ENCODE results near the gene KDM4B.

The KDM4B gene

GRCh38 chr19:5137114-5137513 is 168.2 kb downstream of the KDM4B start:
- no peak for DNase-seq (ENCODE audit: low read depth)
- no peak overlapping the region for H3K4me3 ChIP-seq (replicated peaks; ENCODE audit: low read depth, low read length)
- TF ChIP-seq CTCF (IDR thresholded peaks at IDR 0.05; ENCODE audit: low read length, missing control alignments) = no peak

GRCh38 chr19:5137571-5138124 is 168.7 kb downstream of the KDM4B start:
- no peak for DNase-seq (ENCODE audit: low read depth)
- no peak for TF ChIP-seq CTCF (IDR thresholded peaks at IDR 0.05; ENCODE audit: low read length, missing control alignments)
- no peak overlapping the region for H3K4me3 ChIP-seq (replicated peaks; ENCODE audit: low read depth, low read length)

GRCh38 chr19:5138606-5139582 is 170.0 kb downstream of the KDM4B start:
- TF ChIP-seq CTCF (IDR thresholded peaks at IDR 0.05; ENCODE audit: low read length, missing control alignments) = no peak
- H3K4me3 ChIP-seq (replicated peaks; ENCODE audit: low read depth, low read length) = no peak overlapping the region
- DNase-seq (ENCODE audit: low read depth) = peak; percentile 93

GRCh38 chr19:5139583-5140325 is 170.8 kb downstream of the KDM4B start:
- H3K4me3 ChIP-seq (replicated peaks; ENCODE audit: low read depth, low read length) = no peak overlapping the region
- DNase-seq (ENCODE audit: low read depth) = no peak
- TF ChIP-seq CTCF (IDR thresholded peaks at IDR 0.05; ENCODE audit: low read length, missing control alignments) = no peak

GRCh38 chr19:5141129-5141849 is 172.4 kb downstream of the KDM4B start:
- DNase-seq (ENCODE audit: low read depth) = peak; percentile 31
- H3K4me3 ChIP-seq (replicated peaks; ENCODE audit: low read depth, low read length) = no peak overlapping the region
- no peak for TF ChIP-seq CTCF (IDR thresholded peaks at IDR 0.05; ENCODE audit: low read length, missing control alignments)

Measured in fibroblast of pulmonary artery (primary cell).